Keratinocyte (primary cell): ENCODE measurements around the gene TAOK3.

Experiments used
- CTCF ChIP-seq, 3 experiments: IDR thresholded peaks in 1 of 3; conservative IDR thresholded peaks in 1 of 3; optimal IDR thresholded peaks in 1 of 3; 2 replicates in 2 of 3; 3 replicates in 1 of 3; pipeline versions ENCODE3 to v1.5.1; 2011; ENCODE audit warnings: low read length in 3 of 3, mild to moderate bottlenecking in 3 of 3, moderate library complexity in 2 of 3, control low read depth in 1 of 3, inconsistent platforms in 1 of 3; ENCODE audit not compliant: insufficient read depth in 2 of 3; ENCODE audit errors: extremely low read depth in 1 of 3
- EZH2 ChIP-seq: IDR thresholded peaks from one replicate; pipeline ENCODE4 v1.6.1; 2012; ENCODE audit warnings: inconsistent platforms, mild to moderate bottlenecking, low read length, moderate library complexity

GRCh38 chr12:118189741-118190191, 182.9 kb downstream of the TAOK3 start:
- TF ChIP-seq CTCF (optimal IDR thresholded peaks at IDR 0.05 in 1 of 3, IDR thresholded peaks at IDR 0.05 in 1 of 3, conservative IDR thresholded peaks at IDR 0.05 in 1 of 3; ENCODE audit: extremely low read depth in 1 of 3, insufficient read depth in 2 of 3, low read length in 3 of 3) (no peak), EZH2 (no peak)
